Body of pancreas (tissue), 4 donors: ENCODE results near the gene BMPR1B.

ENCODE experiments used
- POLR2A ChIP-seq, 3 donors: fragments of 450-650 bp; IDR thresholded peaks; one replicate each; pipeline ENCODE4 v1.6.1; 2016; ENCODE audit warnings: antibody characterized with exemption in 3 of 3, mild to moderate bottlenecking in 2 of 3
- TF ChIP-seq, protein P1 (sequence below), 7 experiments: fragments of 450-650 bp in 4 of 7; fragments of 200-600 bp in 3 of 7; sonication (generic) in 3 of 7; IDR thresholded peaks; one replicate each; pipeline ENCODE4 v1.5.1; 2016 to 2019; ENCODE audit warnings: antibody characterized with exemption in 7 of 7

DNA sequence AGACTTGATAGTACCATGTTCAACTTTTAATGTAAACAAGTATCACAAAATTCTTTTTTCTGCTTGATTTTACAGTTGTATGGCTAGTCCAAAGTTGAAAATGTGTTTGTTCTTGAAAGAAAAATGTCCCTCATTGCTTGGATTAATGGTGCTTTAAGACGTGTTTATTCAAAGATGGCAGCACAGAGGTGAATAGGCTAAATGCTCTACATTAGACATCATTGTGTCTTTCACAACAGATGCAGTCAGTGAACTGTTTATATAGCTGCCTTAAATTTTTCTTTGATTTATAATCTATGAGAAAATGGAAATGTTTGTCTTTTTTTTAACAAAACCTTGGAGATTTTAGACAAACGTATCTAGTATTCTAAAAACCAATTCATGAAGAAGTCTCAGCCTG lies 137.3 kb downstream of the BMPR1B start:
- TF ChIP-seq, protein P1, sequence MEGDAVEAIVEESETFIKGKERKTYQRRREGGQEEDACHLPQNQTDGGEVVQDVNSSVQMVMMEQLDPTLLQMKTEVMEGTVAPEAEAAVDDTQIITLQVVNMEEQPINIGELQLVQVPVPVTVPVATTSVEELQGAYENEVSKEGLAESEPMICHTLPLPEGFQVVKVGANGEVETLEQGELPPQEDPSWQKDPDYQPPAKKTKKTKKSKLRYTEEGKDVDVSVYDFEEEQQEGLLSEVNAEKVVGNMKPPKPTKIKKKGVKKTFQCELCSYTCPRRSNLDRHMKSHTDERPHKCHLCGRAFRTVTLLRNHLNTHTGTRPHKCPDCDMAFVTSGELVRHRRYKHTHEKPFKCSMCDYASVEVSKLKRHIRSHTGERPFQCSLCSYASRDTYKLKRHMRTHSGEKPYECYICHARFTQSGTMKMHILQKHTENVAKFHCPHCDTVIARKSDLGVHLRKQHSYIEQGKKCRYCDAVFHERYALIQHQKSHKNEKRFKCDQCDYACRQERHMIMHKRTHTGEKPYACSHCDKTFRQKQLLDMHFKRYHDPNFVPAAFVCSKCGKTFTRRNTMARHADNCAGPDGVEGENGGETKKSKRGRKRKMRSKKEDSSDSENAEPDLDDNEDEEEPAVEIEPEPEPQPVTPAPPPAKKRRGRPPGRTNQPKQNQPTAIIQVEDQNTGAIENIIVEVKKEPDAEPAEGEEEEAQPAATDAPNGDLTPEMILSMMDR (IDR thresholded peaks at IDR 0.05), result no peak
- no peak for TF ChIP-seq POLR2A (IDR thresholded peaks at IDR 0.05)
